Measurements from ENCODE around the gene PDYN.

GRCh38 chr20:1938464-1939269, 55.2 kb downstream of the PDYN start:
- TF ChIP-seq CTCF (IDR thresholded peaks at IDR 0.05) (no peak), POLR2AphosphoS5 (IDR thresholded peaks at IDR 0.05) (no peak), POLR2A (IDR thresholded peaks at IDR 0.05) (no peak), EP300 (IDR thresholded peaks at IDR 0.05) (no peak)

Data from stomach (tissue), 4 donors.